Type B pancreatic cell (in vitro differentiated cells): ENCODE results near the gene GPD1L. TPM values are rescaled to one million over a fixed set of nuclear protein-coding genes. Genes with fewer than 3 reads are reported as not detected.
"Not testable (repeated sequence)": the region's sequence is repeated elsewhere in the genome, so short reads cannot be mapped to it uniquely, and the experiment has no call there.

Source experiments
- DNase-seq: peaks from one replicate; pipeline ENCODE4 v3.0.0; 2021; ENCODE audit warnings: mixed read lengths; ENCODE audit not compliant: unreplicated experiment; ENCODE audit errors: extremely low spot score
- H3K27ac Mint-ChIP-seq: 2 replicates; pipeline ENCODE4 v1.8.0; 2021; ENCODE audit warnings: mild to moderate bottlenecking, mixed read lengths
- H3K27me3 Mint-ChIP-seq: 2 replicates; pipeline ENCODE4 v1.8.0; 2021; ENCODE audit warnings: mixed read lengths
- H3K36me3 Mint-ChIP-seq: 2 replicates; pipeline ENCODE4 v1.8.0; 2021; ENCODE audit warnings: mixed read lengths
- H3K4me1 Mint-ChIP-seq: one replicate; pipeline ENCODE4 v1.8.0; 2021; ENCODE audit warnings: mixed read lengths; ENCODE audit not compliant: unreplicated experiment
- H3K4me3 Mint-ChIP-seq: 2 replicates; pipeline ENCODE4 v1.8.0; 2021; ENCODE audit warnings: mild to moderate bottlenecking, mixed read lengths
- H3K9me3 Mint-ChIP-seq: 2 replicates; pipeline ENCODE4 v1.8.0; 2021; ENCODE audit warnings: mixed read lengths
- total RNA-seq: library from RNA; stranded (reverse); gene quantifications from 2 replicates; pipeline ENCODE4 v1.2.1, GENCODE V29; 2021; ENCODE audit warnings: low replicate concordance
- TF ChIP-seq, protein P1 (sequence below): fragments of 200-600 bp; sonication (generic); conservative IDR thresholded peaks from 2 replicates; pipeline ENCODE4 v1.5.0; 2021; ENCODE audit warnings: antibody characterized with exemption, mild to moderate bottlenecking

The GPD1L gene
- total RNA-seq, 1 donor from 2014 or later, result 17.5 TPM

GRCh38 chr3:32184187-32184730 lies 77.8 kb downstream of the GPD1L start:
- peaks cover 26% of the 10 kb centered on the region for H3K4me1 Mint-ChIP-seq
- TF ChIP-seq, protein P1, sequence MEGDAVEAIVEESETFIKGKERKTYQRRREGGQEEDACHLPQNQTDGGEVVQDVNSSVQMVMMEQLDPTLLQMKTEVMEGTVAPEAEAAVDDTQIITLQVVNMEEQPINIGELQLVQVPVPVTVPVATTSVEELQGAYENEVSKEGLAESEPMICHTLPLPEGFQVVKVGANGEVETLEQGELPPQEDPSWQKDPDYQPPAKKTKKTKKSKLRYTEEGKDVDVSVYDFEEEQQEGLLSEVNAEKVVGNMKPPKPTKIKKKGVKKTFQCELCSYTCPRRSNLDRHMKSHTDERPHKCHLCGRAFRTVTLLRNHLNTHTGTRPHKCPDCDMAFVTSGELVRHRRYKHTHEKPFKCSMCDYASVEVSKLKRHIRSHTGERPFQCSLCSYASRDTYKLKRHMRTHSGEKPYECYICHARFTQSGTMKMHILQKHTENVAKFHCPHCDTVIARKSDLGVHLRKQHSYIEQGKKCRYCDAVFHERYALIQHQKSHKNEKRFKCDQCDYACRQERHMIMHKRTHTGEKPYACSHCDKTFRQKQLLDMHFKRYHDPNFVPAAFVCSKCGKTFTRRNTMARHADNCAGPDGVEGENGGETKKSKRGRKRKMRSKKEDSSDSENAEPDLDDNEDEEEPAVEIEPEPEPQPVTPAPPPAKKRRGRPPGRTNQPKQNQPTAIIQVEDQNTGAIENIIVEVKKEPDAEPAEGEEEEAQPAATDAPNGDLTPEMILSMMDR, result no peak
- H3K9me3 Mint-ChIP-seq, result no peaks in the 10 kb centered on the region
- H3K36me3 Mint-ChIP-seq, result no peaks in the 10 kb centered on the region
- no peak overlapping the region for H3K27ac Mint-ChIP-seq
- H3K27me3 Mint-ChIP-seq, result no peaks in the 10 kb centered on the region
- H3K4me3 Mint-ChIP-seq, result no peak overlapping the region
- DNase-seq, result no peak

GRCh38 chr3:32186097-32186496 lies 79.7 kb downstream of the GPD1L start:
- TF ChIP-seq, protein P1, result no peak
- no peaks in the 10 kb centered on the region for H3K27me3 Mint-ChIP-seq
- DNase-seq, result no peak
- no peaks in the 10 kb centered on the region for H3K36me3 Mint-ChIP-seq
- H3K4me3 Mint-ChIP-seq, result peak overlapping the region; percentile 53
- H3K27ac Mint-ChIP-seq, result peak overlapping the region; percentile 86
- no peaks in the 10 kb centered on the region for H3K9me3 Mint-ChIP-seq
- peaks cover 21% of the 10 kb centered on the region for H3K4me1 Mint-ChIP-seq

DNA sequence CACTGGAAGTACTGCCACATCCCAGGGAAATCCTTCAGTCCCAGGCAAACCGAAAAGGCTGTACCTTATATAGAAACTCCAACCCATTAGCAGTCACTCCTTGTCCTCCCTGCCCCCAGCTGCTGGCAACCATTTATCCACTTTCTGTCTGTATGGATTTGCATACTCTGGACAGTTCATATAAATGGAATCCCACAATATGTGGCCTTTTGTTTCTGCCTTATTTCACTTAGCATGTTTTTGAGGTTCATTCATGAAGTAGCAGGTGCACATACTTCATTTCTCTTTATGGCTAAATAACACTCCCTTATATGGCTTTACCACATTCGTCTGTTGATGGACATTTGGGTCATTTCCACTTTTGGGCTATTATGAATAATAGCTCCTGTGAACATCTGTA lies 80.5 kb downstream of the GPD1L start:
- DNase-seq, result no peak
- H3K27me3 Mint-ChIP-seq, result no peaks in the 10 kb centered on the region
- H3K9me3 Mint-ChIP-seq, result no peaks in the 10 kb centered on the region
- H3K36me3 Mint-ChIP-seq, result no peaks in the 10 kb centered on the region
- peak overlapping the region; percentile 86 for H3K27ac Mint-ChIP-seq
- TF ChIP-seq, protein P1, result no peak
- peaks cover 13% of the 10 kb centered on the region for H3K4me1 Mint-ChIP-seq
- H3K4me3 Mint-ChIP-seq, result peak overlapping the region; percentile 53

- no peaks in the 10 kb centered on the region for H3K27me3 Mint-ChIP-seq
- no peak overlapping the region for H3K27ac Mint-ChIP-seq
- H3K4me1 Mint-ChIP-seq, result peaks cover 12% of the 10 kb centered on the region
- DNase-seq, result no peak
- TF ChIP-seq, protein P1, result no peak
- H3K4me3 Mint-ChIP-seq, result no peak overlapping the region
- no peaks in the 10 kb centered on the region for H3K36me3 Mint-ChIP-seq
- H3K9me3 Mint-ChIP-seq, result no peaks in the 10 kb centered on the region
These were observed 83.3 kb downstream of the GPD1L start for GRCh38 chr3:32189693-32190092.

- not testable (repeated sequence) for H3K4me3 Mint-ChIP-seq, H3K27ac Mint-ChIP-seq, DNase-seq, H3K36me3 Mint-ChIP-seq, H3K9me3 Mint-ChIP-seq, H3K27me3 Mint-ChIP-seq
- peaks cover 12% of the 10 kb centered on the region for H3K4me1 Mint-ChIP-seq
These were observed 84.1 kb downstream of the GPD1L start for GRCh38 chr3:32190556-32190955.

GRCh38 chr3:32193101-32193500 lies 86.7 kb downstream of the GPD1L start:
- Mint-ChIP-seq H3K4me1 (peaks cover 3% of the 10 kb centered on the region), H3K9me3 (no peaks in the 10 kb centered on the region), H3K27me3 (no peaks in the 10 kb centered on the region), H3K27ac (no peak overlapping the region), H3K4me3 (no peak overlapping the region), H3K36me3 (no peaks in the 10 kb centered on the region)
- TF ChIP-seq, protein P1, result no peak
- DNase-seq, result no peak
